Esophagus squamous epithelium (tissue), 5 donors: ENCODE data around the gene CAMSAP3. TPM values are rescaled to one million over a fixed set of nuclear protein-coding genes. Genes with fewer than 3 reads are reported as not detected.

Source experiments
- DNase-seq: peaks from one replicate; lab custom pipeline; 2025; lab: John Stamatoyannopoulos, UW
- H3K27ac ChIP-seq, 4 donors: fragments of 200-600 bp; sonication (generic); one replicate each; pipeline ENCODE4 v1.5.1; 2016 to 2019; ENCODE audit warnings: mild to moderate bottlenecking in 1 of 4
- H3K27me3 ChIP-seq, 4 donors: fragments of 200-600 bp; sonication (generic); 1 replicate in 3 of 4; 2 replicates in 1 of 4; pipeline versions ENCODE4 v1.5.1 to v1.6.0; 2017 to 2021; ENCODE audit warnings: antibody characterized with exemption in 1 of 4
- H3K36me3 ChIP-seq, 3 donors: fragments of 200-600 bp; sonication (generic); one replicate each; pipeline ENCODE4 v1.5.1; 2016 to 2019
- H3K4me1 ChIP-seq, 3 donors: fragments of 200-600 bp; sonication (generic); one replicate each; pipeline ENCODE4 v1.5.1; 2017 to 2019
- H3K4me3 ChIP-seq, 4 donors: fragments of 200-600 bp; sonication (generic); 1 replicate in 3 of 4; 2 replicates in 1 of 4; pipeline ENCODE4 v1.5.1; 2016 to 2019; ENCODE audit warnings: mild to moderate bottlenecking in 2 of 4, moderate library complexity in 1 of 4
- H3K9me3 ChIP-seq, 3 donors: fragments of 200-600 bp; sonication (generic); one replicate each; pipeline ENCODE4 v1.5.1; 2016 to 2019
- POLR2A ChIP-seq, 4 donors: fragments of 450-650 bp; IDR thresholded peaks; one replicate each; pipeline ENCODE4 v1.6.1; 2017; ENCODE audit warnings: antibody characterized with exemption in 4 of 4, mild to moderate bottlenecking in 4 of 4, moderate library complexity in 3 of 4
- WGBS, 2 donors: methylation state at CpG; one replicate each; pipeline ENCODE4 v1.1.5; 2018; 5-methylcytosine and 5-hydroxymethylcytosine counted together
- intact Hi-C: fragments of 100-400 bp; cut with DNase I; formaldehyde crosslinking; loops from one replicate; pipeline ENCODE4 v1.15.0; 2022
- total RNA-seq, 4 donors: library from RNA; depleted of rRNA; stranded (reverse); fragments of >200 nt; gene quantifications; one replicate each; pipeline ENCODE4 v1.1.0, GENCODE V29; 2016
- TF ChIP-seq, protein P1 (sequence below), 6 experiments: fragments of 450-650 bp in 4 of 6; fragments of 200-600 bp in 2 of 6; sonication (generic) in 2 of 6; IDR thresholded peaks; one replicate each; pipeline ENCODE4 v1.5.1; 2016 to 2019; ENCODE audit warnings: antibody characterized with exemption in 6 of 6, mild to moderate bottlenecking in 4 of 6, moderate library complexity in 4 of 6
- donor health status: DM: yes; HTN: yes; CAD: no.

The CAMSAP3 gene
- total RNA-seq, 4 donors from 2014 or later, result 9.3 to 45.5 (median 14.1) TPM

DNA sequence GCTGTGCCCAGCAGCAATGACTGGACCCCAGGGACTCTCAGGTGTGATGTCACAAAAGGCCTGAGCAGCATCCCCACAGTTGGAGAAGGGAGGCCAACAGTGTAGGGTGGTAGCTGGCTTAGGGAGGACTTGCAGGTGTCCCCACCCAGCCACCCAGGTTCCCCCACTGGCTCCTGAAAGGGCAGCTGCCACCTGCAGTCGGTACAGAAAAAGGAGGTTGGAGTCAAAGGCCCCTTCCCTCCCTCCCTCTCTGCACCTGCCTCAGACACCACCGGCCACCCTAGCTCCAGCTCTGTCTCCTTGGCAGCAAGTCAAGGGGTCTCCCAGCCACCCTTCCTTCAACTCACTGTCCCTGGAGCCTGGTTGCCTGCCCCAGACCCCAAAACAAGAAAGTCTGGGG lies 38.0 kb downstream of the CAMSAP3 start, which contains the start of gene PCP2:
TSS of gene PCP2 (minus strand) at position 22 of the 400 bp plus-strand sequence. CDS start 262 bp downstream, outside the sequence.
- intact Hi-C loops, result no loop called here
- Histone ChIP-seq H3K9me3 (no peaks in the 10 kb centered on the region), H3K4me3 (no peak within 1 kb of the TSS), H3K27me3 (peaks cover 0 to 33% (median 0%) of the 10 kb centered on the region in 4 donors), H3K36me3 (peaks cover 0 to 16% (median 8%) of the 10 kb centered on the region in 3 donors), H3K4me1 (peaks cover 14 to 58% (median 20%) of the 10 kb centered on the region in 3 donors), H3K27ac (no peak within 1 kb of the TSS)
- TF ChIP-seq, protein P1, sequence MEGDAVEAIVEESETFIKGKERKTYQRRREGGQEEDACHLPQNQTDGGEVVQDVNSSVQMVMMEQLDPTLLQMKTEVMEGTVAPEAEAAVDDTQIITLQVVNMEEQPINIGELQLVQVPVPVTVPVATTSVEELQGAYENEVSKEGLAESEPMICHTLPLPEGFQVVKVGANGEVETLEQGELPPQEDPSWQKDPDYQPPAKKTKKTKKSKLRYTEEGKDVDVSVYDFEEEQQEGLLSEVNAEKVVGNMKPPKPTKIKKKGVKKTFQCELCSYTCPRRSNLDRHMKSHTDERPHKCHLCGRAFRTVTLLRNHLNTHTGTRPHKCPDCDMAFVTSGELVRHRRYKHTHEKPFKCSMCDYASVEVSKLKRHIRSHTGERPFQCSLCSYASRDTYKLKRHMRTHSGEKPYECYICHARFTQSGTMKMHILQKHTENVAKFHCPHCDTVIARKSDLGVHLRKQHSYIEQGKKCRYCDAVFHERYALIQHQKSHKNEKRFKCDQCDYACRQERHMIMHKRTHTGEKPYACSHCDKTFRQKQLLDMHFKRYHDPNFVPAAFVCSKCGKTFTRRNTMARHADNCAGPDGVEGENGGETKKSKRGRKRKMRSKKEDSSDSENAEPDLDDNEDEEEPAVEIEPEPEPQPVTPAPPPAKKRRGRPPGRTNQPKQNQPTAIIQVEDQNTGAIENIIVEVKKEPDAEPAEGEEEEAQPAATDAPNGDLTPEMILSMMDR (IDR thresholded peaks at IDR 0.05), result no peak
- no peak for TF ChIP-seq POLR2A (IDR thresholded peaks at IDR 0.05)
- DNase-seq, result no peak
- WGBS, 2 donors, result 14% methylated on average over 1 of the region's 2 CpGs; no CpG with 5 or more reads in 1 of the 2 donors

DNA sequence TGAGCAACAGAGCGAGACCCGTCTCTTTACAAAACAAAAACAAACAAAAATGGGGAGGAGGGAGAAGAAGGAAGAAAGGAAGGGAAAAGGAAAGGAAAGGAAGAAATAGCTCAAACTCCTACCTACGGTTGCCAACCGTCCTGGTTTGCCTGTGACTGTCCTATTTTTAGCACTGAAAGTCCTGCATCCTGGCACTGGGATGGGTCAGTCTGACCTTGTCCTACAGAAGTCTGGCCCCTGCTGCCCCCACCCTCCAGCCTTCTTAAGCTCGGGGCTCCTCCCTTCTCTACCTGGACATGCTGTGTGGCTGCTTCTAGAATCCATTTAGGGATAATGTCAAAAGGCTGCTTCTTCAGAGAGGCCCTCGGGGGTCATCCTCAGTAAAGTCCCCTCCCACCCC lies 40.0 kb downstream of the CAMSAP3 start:
- H3K4me3 ChIP-seq, result no peak overlapping the region
- no peak overlapping the region for H3K27ac ChIP-seq
- DNase-seq, result no peak
- intact Hi-C loops, result no loop called here
- peaks cover 6 to 49% (median 8%) of the 10 kb centered on the region in 3 donors for H3K4me1 ChIP-seq
- H3K9me3 ChIP-seq, result no peaks in the 10 kb centered on the region
- H3K27me3 ChIP-seq, result peaks cover 0 to 42% (median 0%) of the 10 kb centered on the region in 4 donors
- TF ChIP-seq, protein P1 (IDR thresholded peaks at IDR 0.05), result no peak
- TF ChIP-seq POLR2A (IDR thresholded peaks at IDR 0.05), result no peak
- H3K36me3 ChIP-seq, result peaks cover 0 to 20% (median 8%) of the 10 kb centered on the region in 3 donors
- WGBS, 2 donors, result 41 to 50% methylated on average over 6 of the region's 6 CpGs

DNA sequence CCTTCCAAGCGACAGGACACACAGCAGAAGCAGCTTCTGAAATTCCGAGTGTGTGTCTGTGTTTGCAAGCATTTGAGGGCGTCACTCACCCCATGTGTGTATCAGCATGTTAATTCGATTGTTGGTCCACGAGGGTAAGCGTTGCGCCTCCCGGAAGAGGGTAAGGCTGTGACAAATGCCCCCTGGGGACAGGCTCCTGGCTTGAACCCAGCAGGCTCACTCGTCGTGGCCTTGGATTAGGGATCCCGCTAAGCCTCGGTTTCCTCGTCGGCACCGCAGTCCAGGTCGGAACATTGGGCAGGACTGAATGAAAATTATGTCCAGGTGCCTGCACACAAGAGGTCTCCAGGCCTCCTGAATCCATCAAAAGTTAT lies 40.6 kb downstream of the CAMSAP3 start:
- no peak for DNase-seq

DNA sequence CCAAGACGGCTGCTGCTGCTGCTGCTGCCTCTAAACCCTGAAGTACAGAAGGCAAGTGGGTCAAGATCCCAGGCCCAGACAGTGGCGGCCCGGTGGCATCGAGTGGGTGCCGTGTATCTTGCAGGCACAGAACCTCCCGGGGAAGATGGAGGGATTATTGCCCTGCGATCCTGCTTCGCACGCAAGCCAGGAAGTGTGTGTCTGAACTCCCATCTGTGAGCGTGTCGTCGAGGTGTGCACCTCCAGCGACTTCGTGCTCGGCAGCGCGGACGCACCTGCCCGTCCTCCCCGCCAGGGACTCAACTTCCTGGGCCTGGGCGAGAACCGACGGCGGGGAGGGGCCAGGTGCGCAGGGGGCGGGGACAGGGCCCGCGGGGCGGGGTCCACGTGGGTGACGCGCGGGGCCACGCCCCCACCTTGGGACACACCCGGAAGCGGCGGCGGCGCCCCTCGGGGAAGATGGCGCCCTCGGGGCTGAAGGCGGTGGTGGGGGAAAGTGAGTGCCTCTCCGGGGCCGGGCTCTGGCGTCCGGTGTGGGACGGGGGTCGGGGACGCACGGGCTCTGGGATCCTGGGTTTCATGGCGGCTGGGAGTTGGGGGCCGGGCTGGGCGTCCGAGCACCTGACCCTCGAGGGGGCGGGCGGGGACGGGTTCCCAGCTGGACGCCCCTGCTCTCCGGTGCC lies 41.2 kb downstream of the CAMSAP3 start, which contains the start of gene STXBP2:
TSS of gene STXBP2 (plus strand) at position 420 of the 683 bp plus-strand sequence. CDS start at position 460, 40 bp downstream.
- peak; percentile 40 for DNase-seq
- H3K4me1 ChIP-seq, result peaks cover 0 to 38% (median 0%) of the 10 kb centered on the region in 3 donors
- H3K27me3 ChIP-seq, result peaks cover 0 to 42% (median 0%) of the 10 kb centered on the region in 4 donors
- peak within 1 kb of the TSS; percentile 87 to 93 (median 90) for H3K27ac ChIP-seq
- peak within 1 kb of the TSS; percentile 73 to 87 (median 82) for H3K4me3 ChIP-seq
- peaks cover 0 to 22% (median 8%) of the 10 kb centered on the region in 3 donors for H3K36me3 ChIP-seq
- 13% methylated on average over 17 of the region's 61 CpGs; no CpG with 5 or more reads in 1 of the 2 donors for WGBS, 2 donors
- intact Hi-C loops, result no loop called here
- TF ChIP-seq, protein P1 (IDR thresholded peaks at IDR 0.05), result peak in 4 of 6 experiments; percentile 14 to 46 (median 39)
- peak in 1 of 4 donors; percentile 77 for TF ChIP-seq POLR2A (IDR thresholded peaks at IDR 0.05)
- H3K9me3 ChIP-seq, result no peaks in the 10 kb centered on the region

More for the DNA sequence above, 40.6 kb downstream of the CAMSAP3 start:
- no peak for TF ChIP-seq POLR2A (IDR thresholded peaks at IDR 0.05)
- intact Hi-C loops, result no loop called here
- Histone ChIP-seq H3K4me1 (peaks cover 0 to 43% (median 1%) of the 10 kb centered on the region in 3 donors), H3K9me3 (no peaks in the 10 kb centered on the region), H3K27ac (peak overlapping the region; percentile 87 to 93 (median 90)), H3K36me3 (peaks cover 0 to 26% (median 8%) of the 10 kb centered on the region in 3 donors), H3K27me3 (peaks cover 0 to 42% (median 0%) of the 10 kb centered on the region in 4 donors), H3K4me3 (peak overlapping the region in 3 of 4 donors; percentile 78 to 87 (median 86))
- 77 to 83% methylated on average over 3 to 4 of the region's 16 CpGs for WGBS, 2 donors

DNA sequence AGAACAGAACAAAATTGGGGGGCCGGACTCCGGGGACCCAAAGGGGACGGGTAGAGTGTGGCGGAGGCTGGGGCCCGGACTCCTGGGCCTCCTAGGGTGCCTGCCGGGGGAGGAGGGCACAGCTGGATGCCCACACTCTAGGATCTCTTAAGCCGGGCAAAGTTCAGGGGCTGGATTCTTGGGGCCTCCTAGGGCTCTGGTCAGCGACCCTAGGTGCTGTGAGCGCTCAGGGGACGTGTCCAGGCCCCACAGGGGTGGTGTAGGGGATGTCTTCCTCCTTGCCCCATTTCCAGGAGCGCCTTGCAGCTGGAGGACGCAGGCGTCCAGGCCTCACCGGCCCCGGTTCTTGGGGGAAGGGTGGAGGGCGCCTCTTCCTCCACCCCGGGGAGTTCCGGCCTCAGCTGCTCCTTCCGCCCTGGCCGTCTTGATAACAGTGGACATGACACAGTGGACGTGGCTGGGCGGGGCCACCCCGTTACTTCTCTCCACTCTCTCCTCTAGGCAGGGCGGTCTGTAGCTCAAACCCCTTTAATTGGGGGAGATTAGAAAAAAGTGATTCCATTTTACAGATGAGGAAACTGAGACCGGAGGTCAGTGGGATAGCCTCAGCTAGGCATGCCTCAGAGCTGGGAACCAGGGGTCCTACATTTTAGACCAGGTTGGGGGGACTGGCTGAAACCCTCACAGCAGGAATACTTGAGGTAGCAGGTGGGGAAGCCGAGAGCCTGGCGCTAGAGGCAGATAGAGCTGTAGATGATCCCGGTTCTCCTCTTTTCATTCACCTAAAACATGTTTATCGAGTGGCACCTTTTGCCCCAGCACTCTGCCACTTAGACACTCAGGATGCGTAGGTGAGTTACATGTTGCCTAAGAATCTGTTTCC lies 42.0 kb downstream of the CAMSAP3 start:
- Histone ChIP-seq H3K9me3 (no peaks in the 10 kb centered on the region), H3K4me1 (peaks cover 0 to 37% (median 0%) of the 10 kb centered on the region in 3 donors), H3K4me3 (peak overlapping the region; percentile 73 to 87 (median 82)), H3K27me3 (peaks cover 0 to 42% (median 0%) of the 10 kb centered on the region in 4 donors), H3K27ac (peak overlapping the region; percentile 87 to 93 (median 90)), H3K36me3 (peaks cover 0 to 22% (median 1%) of the 10 kb centered on the region in 3 donors)
- WGBS, 2 donors, result 52 to 93% methylated on average over 5 to 14 of the region's 30 CpGs
- intact Hi-C loops, result no loop called here
- no peak for TF ChIP-seq POLR2A (IDR thresholded peaks at IDR 0.05)
- TF ChIP-seq, protein P1 (IDR thresholded peaks at IDR 0.05), result no peak
- no peak for DNase-seq
